H1 (cell line): ENCODE data around the gene HOXD4. TPM values are rescaled to one million over a fixed set of nuclear protein-coding genes. Genes with fewer than 3 reads are reported as not detected.

Experiments used
- CTCF ChIA-PET: fragments of 300-600 bp; sonication (Branson Sonifier 250); formaldehyde crosslinking; loops from one replicate; lab custom pipeline; 2021; ENCODE audit not compliant: partially characterized antibody; lab: Charles Lee
- POLR2A ChIA-PET: fragments of 300-600 bp; sonication (Branson Sonifier 250); formaldehyde crosslinking; loops from one replicate; lab custom pipeline; 2021; ENCODE audit warnings: inconsistent platforms; ENCODE audit not compliant: partially characterized antibody; lab: Charles Lee
- DNase-seq, 2 experiments: peaks; one replicate each; pipeline versions ENCODE4 v3.0.0 to v3.0.0-alpha.2; 2010 to 2022; ENCODE audit warnings: low spot score in 2 of 2, low read depth in 1 of 2, mixed read lengths in 1 of 2
- FAIRE-seq: peaks from 2 replicates; lab custom pipeline; 2011; peaks lifted over from hg19 to GRCh38; lab: Jason Lieb, UNC
- H2AFZ ChIP-seq: 2 replicates; pipeline ENCODE4 v1.8.1; 2012; ENCODE audit warnings: low read length, inconsistent platforms
- H2AK5ac ChIP-seq: 2 replicates; pipeline ENCODE4 v1.6.1; 2013; ENCODE audit warnings: low read depth, low read length
- H2BK120ac ChIP-seq: replicated peaks from 2 replicates; pipeline ENCODE3; 2013; ENCODE audit warnings: low read depth, low read length, inconsistent platforms
- H2BK12ac ChIP-seq: 2 replicates; pipeline ENCODE4 v1.6.1; 2013; ENCODE audit warnings: low read depth, low read length
- H2BK15ac ChIP-seq: 2 replicates; pipeline ENCODE4 v1.6.1; 2013; ENCODE audit warnings: low read length
- H2BK20ac ChIP-seq: 2 replicates; pipeline ENCODE4 v1.6.1; 2013; ENCODE audit warnings: low read length
- H2BK5ac ChIP-seq: 2 replicates; pipeline ENCODE4 v1.6.1; 2013; ENCODE audit warnings: low read depth, low read length
- H3K14ac ChIP-seq: 2 replicates; pipeline ENCODE4 v1.6.1; 2013; ENCODE audit warnings: inconsistent platforms; ENCODE audit not compliant: insufficient read length
- H3K18ac ChIP-seq: 2 replicates; pipeline ENCODE4 v1.6.1; 2013; ENCODE audit warnings: low read length; ENCODE audit errors: extremely low read depth
- H3K23ac ChIP-seq: 2 replicates; pipeline ENCODE4 v1.6.1; 2013; ENCODE audit warnings: inconsistent platforms; ENCODE audit not compliant: insufficient read length
- H3K23me2 ChIP-seq: 2 replicates; pipeline ENCODE4 v1.6.1; 2013; ENCODE audit warnings: low read depth, low read length
- H3K27ac ChIP-seq: 2 replicates; pipeline ENCODE4 v1.6.1; 2011; ENCODE audit warnings: low read depth, low read length, inconsistent platforms
- H3K27me3 ChIP-seq, 4 experiments: replicated peaks in 1 of 4; 1 replicate in 1 of 4; 2 replicates in 3 of 4; pipeline versions ENCODE4 v1.6.1 to v1.8.1; 2011 to 2013; ENCODE audit warnings: low read length in 3 of 4, mild to moderate bottlenecking in 3 of 4, inconsistent platforms in 2 of 4, mixed read lengths in 2 of 4, moderate library complexity in 1 of 4; ENCODE audit not compliant: control insufficient read depth in 3 of 4, insufficient read depth in 3 of 4; ENCODE audit errors: extremely low read depth in 1 of 4
- H3K36me3 ChIP-seq, 4 experiments: 2 replicates each; pipeline versions ENCODE4 v1.6.1 to v1.8.1; 2011 to 2013; ENCODE audit warnings: mild to moderate bottlenecking in 4 of 4, low read length in 3 of 4, moderate library complexity in 2 of 4, control low read depth in 1 of 4, inconsistent platforms in 1 of 4; ENCODE audit not compliant: insufficient read depth in 4 of 4, control insufficient read depth in 2 of 4
- H3K4ac ChIP-seq: replicated peaks from 2 replicates; pipeline ENCODE3; 2013; ENCODE audit warnings: low read length, low read depth, mixed read lengths, inconsistent platforms; ENCODE audit not compliant: insufficient read length
- H3K4me1 ChIP-seq, 4 experiments: replicated peaks in 1 of 4; 1 replicate in 1 of 4; 2 replicates in 3 of 4; pipeline versions ENCODE4 v1.6.1 to v1.8.1; 2011 to 2013; ENCODE audit warnings: low read length in 3 of 4, inconsistent platforms in 2 of 4, mixed read lengths in 1 of 4; ENCODE audit not compliant: insufficient read depth in 4 of 4, control insufficient read depth in 3 of 4
- H3K4me2 ChIP-seq, 2 experiments: 2 replicates each; pipeline versions ENCODE4 v1.6.1 to v1.8.1; 2011 to 2013; ENCODE audit warnings: low read depth in 2 of 2, low read length in 2 of 2, control low read depth in 1 of 2, inconsistent platforms in 1 of 2, mild to moderate bottlenecking in 1 of 2; ENCODE audit not compliant: insufficient read depth in 1 of 2
- H3K4me3 ChIP-seq, 4 experiments: fragments of 200-600, 300-600 bp in 1 of 4; sonication (generic), shearing (Covaris generic), sonication (Bioruptor Twin) in 1 of 4; 2 replicates each; pipeline versions ENCODE4 v1.5.1 to v1.8.1; 2011 to 2016; ENCODE audit warnings: low read length in 4 of 4, low read depth in 3 of 4, control low read depth in 2 of 4, inconsistent platforms in 2 of 4, mild to moderate bottlenecking in 2 of 4, mixed read lengths in 1 of 4, moderate library complexity in 1 of 4; ENCODE audit not compliant: insufficient read depth in 2 of 4; ENCODE audit errors: extremely low read depth in 1 of 4
- H3K56ac ChIP-seq: replicated peaks from 2 replicates; pipeline ENCODE3; 2013; ENCODE audit warnings: low read depth, mild to moderate bottlenecking, mixed read lengths, low read length, inconsistent platforms; ENCODE audit not compliant: insufficient read length
- H3K79me1 ChIP-seq: 2 replicates; pipeline ENCODE4 v1.6.1; 2013; ENCODE audit warnings: low read depth, low read length, control low read depth
- H3K79me2 ChIP-seq, 2 experiments: 2 replicates each; pipeline versions ENCODE4 v1.6.1 to v1.8.1; 2012 to 2013; ENCODE audit warnings: low read length in 2 of 2, mild to moderate bottlenecking in 2 of 2, inconsistent platforms in 1 of 2; ENCODE audit not compliant: insufficient read depth in 2 of 2, control insufficient read depth in 1 of 2
- H3K9ac ChIP-seq, 4 experiments: replicated peaks in 1 of 4; 1 replicate in 1 of 4; 2 replicates in 3 of 4; pipeline versions ENCODE4 v1.6.1 to v1.8.1; 2011 to 2013; ENCODE audit warnings: low read depth in 3 of 4, low read length in 3 of 4, control low read depth in 2 of 4, mild to moderate bottlenecking in 2 of 4, moderate library complexity in 2 of 4, inconsistent platforms in 1 of 4; ENCODE audit errors: extremely low read depth in 1 of 4
- H3K9me3 ChIP-seq, 2 experiments: 2 replicates each; pipeline versions ENCODE4 v1.6.1 to v1.8.1; 2012 to 2013; ENCODE audit warnings: mild to moderate bottlenecking in 2 of 2, moderate library complexity in 2 of 2, control low read depth in 1 of 2, inconsistent platforms in 1 of 2, low read depth in 1 of 2, low read length in 1 of 2, mixed read lengths in 1 of 2; ENCODE audit not compliant: insufficient read depth in 2 of 2
- H4K20me1 ChIP-seq, 2 experiments: replicated peaks in 1 of 2; 2 replicates each; pipeline versions ENCODE3 to v1.8.1; 2011 to 2013; ENCODE audit warnings: inconsistent platforms in 2 of 2, low read length in 2 of 2, mild to moderate bottlenecking in 1 of 2; ENCODE audit not compliant: insufficient read depth in 2 of 2, control insufficient read depth in 1 of 2
- H4K5ac ChIP-seq: 2 replicates; pipeline ENCODE4 v1.6.1; 2013; ENCODE audit warnings: low read length, low read depth, mixed read lengths, inconsistent platforms; ENCODE audit not compliant: insufficient read length
- H4K8ac ChIP-seq: 2 replicates; pipeline ENCODE4 v1.8.0; 2013; ENCODE audit warnings: mild to moderate bottlenecking, moderate library complexity, low read length, inconsistent platforms; ENCODE audit not compliant: insufficient read depth; ENCODE audit errors: extremely low read depth
- H4K91ac ChIP-seq: replicated peaks from 2 replicates; pipeline ENCODE3; 2013; ENCODE audit warnings: low read length, mixed read lengths, inconsistent platforms; ENCODE audit not compliant: insufficient read length
- CREB1 ChIP-seq: IDR thresholded peaks from 2 replicates; pipeline ENCODE4 v1.6.1; 2012; ENCODE audit warnings: inconsistent platforms
- EZH2 ChIP-seq: fragments of 200-600 bp; sonication (generic); IDR thresholded peaks from 2 replicates; pipeline ENCODE4 v1.7.1; 2012; ENCODE audit warnings: low read depth, mild to moderate bottlenecking, moderate library complexity, low read length, inconsistent platforms; ENCODE audit not compliant: severe bottlenecking
- KDM4A ChIP-seq: IDR thresholded peaks from one replicate; pipeline ENCODE4 v1.7.1; 2012; ENCODE audit warnings: low read depth, mild to moderate bottlenecking, moderate library complexity, low read length, inconsistent platforms; ENCODE audit not compliant: severe bottlenecking
- NANOG ChIP-seq: IDR thresholded peaks from 2 replicates; pipeline ENCODE4 v1.6.1; 2011; ENCODE audit warnings: low read length, low read depth, mild to moderate bottlenecking, inconsistent platforms; ENCODE audit not compliant: insufficient read depth, poor library complexity, severe bottlenecking
- SP1 ChIP-seq: IDR thresholded peaks from 2 replicates; pipeline ENCODE4 v1.6.1; 2011; ENCODE audit warnings: low read depth, low read length
- YY1 ChIP-seq: IDR thresholded peaks from 2 replicates; pipeline ENCODE4 v1.6.1; 2011; ENCODE audit warnings: low read depth, mild to moderate bottlenecking, low read length
- WGBS, 2 experiments: shearing (Covaris generic) in 1 of 2; methylation state at CpG; one replicate each; pipeline versions ENCODE4 v1.1.6 to v1.1.7; 2013 to 2015; ENCODE audit warnings: low lambda C conversion rate in 2 of 2, mixed read lengths in 2 of 2, inconsistent platforms in 1 of 2, low coverage in 1 of 2, missing lambda C conversion rate in 1 of 2; ENCODE audit not compliant: insufficient replicate concordance in 2 of 2, insufficient coverage in 1 of 2, insufficient read length in 1 of 2; ENCODE audit errors: extremely low coverage in 1 of 2, missing lambda C conversion rate in 1 of 2; 5-methylcytosine and 5-hydroxymethylcytosine counted together
- polyA plus RNA-seq, 7 experiments: library from polyadenylated mRNA; depleted of rRNA in 3 of 7; stranded (reverse) in 5 of 7; unstranded in 2 of 7; fragments of >200 nt in 5 of 7; fragments of 200-250 nt in 2 of 7; gene quantifications; 1 replicate in 5 of 7; 2 replicates in 1 of 7; 4 replicates in 1 of 7; pipeline versions ENCODE4 v1.2.1 to v1.2.3, GENCODE V29; 2011 to 2013; ENCODE audit warnings: missing spikeins in 2 of 7, mixed read lengths in 2 of 7
- total RNA-seq: library from RNA; stranded (reverse); fragmentation: NEBNext Ultra II Directional; extraction: Animal tissue kit (Norgen Biotek cat#: 25700); gene quantifications from 2 replicates; pipeline ENCODE4 v1.2.1, GENCODE V29; 2021

The HOXD4 gene
- total and polyA plus RNA-seq, 2 of the 8 experiments (the other 6 are each of a cell fraction or from before 2014, with no cell fraction given): not detected

GRCh38 chr2:176182671-176183070, 31.3 kb downstream of the HOXD4 start:
- H3K4me2 ChIP-seq: no peak overlapping the region
- no peak overlapping the region for H3K14ac ChIP-seq
- H4K5ac ChIP-seq: no peak overlapping the region
- H4K20me1 ChIP-seq: peaks cover 11 to 13% of the 10 kb centered on the region in 2 experiments
- H3K27ac ChIP-seq: no peak overlapping the region
- POLR2A ChIA-PET: interaction anchor here (0.6 kb wide), 1 partner anchor 449 kb away, joined by 3 read pairs; no protein-coding TSS in a partner anchor
- no peak overlapping the region for H3K4ac ChIP-seq
- H2BK120ac ChIP-seq: no peak overlapping the region
- no peak for DNase-seq
- WGBS, 2 experiments: 87% methylated on average over 3 of the region's 3 CpGs; no CpG with 5 or more reads in 1 of the 2 experiments
- no peak overlapping the region for H2AK5ac ChIP-seq
- no peak overlapping the region for H3K18ac ChIP-seq
- H3K23me2 ChIP-seq: peaks cover 4% of the 10 kb centered on the region; the same call in 1 of the 2 replicates
- no peaks in the 10 kb centered on the region for H3K79me2 ChIP-seq
- TF ChIP-seq EZH2 (peak; percentile 29), CREB1 (no peak), NANOG (no peak), SP1 (no peak), YY1 (no peak), KDM4A (no peak)
- TF ChIP-seq, all 59 proteins: peak for 1
- no peak overlapping the region for H3K4me3 ChIP-seq
- no peak overlapping the region for H3K9ac ChIP-seq
- H2BK5ac ChIP-seq: no peak overlapping the region
- CTCF ChIA-PET: interaction anchor here (0.6 to 1.2 kb wide), 4 partner anchors 41 to 234 kb away, joined by 3 to 4 read pairs (median 3); no protein-coding TSS in a partner anchor
- H3K27me3 ChIP-seq: peaks cover 84 to 99% (median 97%) of the 10 kb centered on the region in 4 experiments
- no peak overlapping the region for H3K23ac ChIP-seq
- H2BK15ac ChIP-seq: no peak overlapping the region
- H4K8ac ChIP-seq: no peak overlapping the region
- no peak overlapping the region for H4K91ac ChIP-seq
- peaks cover 0 to 3% (median under 1%) of the 10 kb centered on the region in 4 experiments for H3K4me1 ChIP-seq
- H3K9me3 ChIP-seq: no peaks in the 10 kb centered on the region
- FAIRE-seq: no peak
- no peak overlapping the region for H2AFZ ChIP-seq
- H3K36me3 ChIP-seq: no peaks in the 10 kb centered on the region
- no peak overlapping the region for H3K56ac ChIP-seq
- H2BK12ac ChIP-seq: no peak overlapping the region
- no peak overlapping the region for H2BK20ac ChIP-seq
- no peaks in the 10 kb centered on the region for H3K79me1 ChIP-seq
